HG02885 (cell line): ENCODE data around the gene MYL2.

ENCODE experiments used
- ATAC-seq: cut with Tn5 transposase; IDR thresholded peaks from one replicate; pipeline ENCODE4 v1.9.1; 2021; ENCODE audit warnings: mild to moderate bottlenecking; ENCODE audit not compliant: unreplicated experiment, poor library complexity

MYL2 gene

DNA sequence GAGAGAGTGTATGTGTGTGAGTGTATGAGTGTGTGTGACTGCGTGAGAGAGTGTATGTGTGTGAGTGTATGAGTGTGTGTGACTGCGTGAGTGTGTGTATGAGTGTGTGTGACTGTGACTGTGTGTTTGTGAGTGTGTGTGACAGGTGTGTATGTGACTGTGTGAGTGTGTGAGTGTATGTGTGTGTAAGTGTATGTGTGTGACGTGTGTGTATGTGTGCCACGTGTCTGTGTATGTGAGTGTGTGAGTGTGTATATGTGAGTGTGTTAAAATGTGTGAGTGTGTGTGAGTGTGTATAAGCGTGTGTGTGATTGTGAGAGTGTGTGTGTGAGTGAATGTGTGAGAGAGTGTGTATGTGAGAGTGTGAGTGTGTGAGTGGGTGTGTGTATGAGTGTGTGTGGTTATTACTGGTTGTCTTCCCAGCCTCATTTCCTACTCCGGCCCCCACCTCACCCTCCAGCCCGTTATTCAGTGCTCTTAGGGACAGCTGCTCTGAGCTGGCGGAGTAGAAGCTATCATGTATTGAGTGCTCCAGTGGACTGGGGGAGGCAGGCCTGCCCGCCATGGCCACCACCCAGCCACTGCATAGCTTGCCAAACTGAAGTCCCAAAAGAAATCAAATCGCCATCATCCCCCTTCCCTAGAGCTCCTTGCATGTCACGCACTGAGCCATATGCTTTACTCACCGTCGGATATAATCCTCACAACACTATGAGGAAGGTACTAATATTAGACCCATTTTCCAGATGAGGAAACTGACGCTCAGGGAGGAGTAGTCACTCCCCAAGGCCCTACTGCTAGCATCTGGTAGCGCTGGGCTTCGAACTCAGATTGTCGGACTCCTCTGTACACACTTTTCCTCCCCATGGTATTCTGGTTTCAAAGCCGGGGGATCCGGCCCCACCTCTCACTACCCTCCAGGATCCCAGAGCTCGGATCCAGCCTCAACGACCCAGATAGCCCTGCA is 10.3 kb upstream of the MYL2 start:
- no peak for ATAC-seq

DNA sequence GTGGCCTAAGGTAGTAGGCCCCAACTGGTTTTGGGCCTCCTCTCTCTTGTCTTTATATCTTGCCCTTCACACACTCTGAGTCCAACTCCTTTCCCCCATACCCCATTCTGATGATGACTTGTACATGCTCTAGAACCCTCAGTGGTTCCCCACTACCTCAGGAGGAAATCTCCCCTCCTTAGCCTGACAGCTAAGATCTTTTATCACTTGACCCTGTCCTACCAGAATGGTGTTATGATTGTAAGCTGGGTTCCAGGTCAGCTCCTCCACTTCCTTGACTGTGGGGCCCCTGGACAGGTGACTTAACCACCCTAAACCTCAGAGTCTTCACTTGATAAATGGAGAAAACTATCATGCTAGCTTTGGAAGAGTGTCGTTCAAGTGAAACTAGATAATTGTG is 9.4 kb upstream of the MYL2 start:
- ATAC-seq = no peak

DNA sequence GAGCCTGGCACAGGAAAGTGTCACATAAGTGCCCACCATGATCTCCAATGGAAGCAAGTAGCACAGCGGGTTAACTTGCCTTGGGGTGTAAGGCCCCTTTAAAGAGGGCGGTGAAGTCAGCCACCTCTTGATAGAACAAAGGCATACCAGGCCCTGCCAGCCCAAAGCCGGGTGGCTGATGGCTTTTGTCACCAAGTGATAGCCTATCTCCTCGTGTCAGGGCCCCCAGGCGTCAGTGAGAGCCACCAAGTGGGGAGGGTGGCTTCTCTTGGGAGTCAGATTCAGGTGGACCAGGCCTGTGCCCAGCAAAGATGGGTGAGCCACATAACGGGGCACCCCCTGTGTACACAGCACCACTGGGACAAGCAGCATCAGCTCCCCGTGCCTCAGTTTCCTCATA is 8.3 kb upstream of the MYL2 start:
- ATAC-seq = no peak

DNA sequence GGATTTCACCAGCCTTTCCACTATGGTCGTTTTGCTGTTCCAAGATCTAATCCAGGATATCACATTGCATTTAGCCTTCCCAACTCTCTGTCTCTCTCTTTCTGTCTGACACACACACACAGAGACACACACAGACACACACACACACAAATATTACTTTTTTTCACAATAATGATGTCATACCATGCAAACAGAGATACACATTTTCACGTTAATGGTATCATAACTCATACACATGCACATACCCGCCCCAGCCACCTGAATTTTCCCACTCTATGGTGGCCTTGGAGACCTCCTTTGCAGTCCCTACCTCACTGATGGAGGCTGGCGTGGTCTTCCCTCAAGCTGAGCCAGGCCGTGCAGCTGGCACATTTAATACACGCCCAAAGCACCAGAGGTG is 7.2 kb upstream of the MYL2 start:
- ATAC-seq = no peak

DNA sequence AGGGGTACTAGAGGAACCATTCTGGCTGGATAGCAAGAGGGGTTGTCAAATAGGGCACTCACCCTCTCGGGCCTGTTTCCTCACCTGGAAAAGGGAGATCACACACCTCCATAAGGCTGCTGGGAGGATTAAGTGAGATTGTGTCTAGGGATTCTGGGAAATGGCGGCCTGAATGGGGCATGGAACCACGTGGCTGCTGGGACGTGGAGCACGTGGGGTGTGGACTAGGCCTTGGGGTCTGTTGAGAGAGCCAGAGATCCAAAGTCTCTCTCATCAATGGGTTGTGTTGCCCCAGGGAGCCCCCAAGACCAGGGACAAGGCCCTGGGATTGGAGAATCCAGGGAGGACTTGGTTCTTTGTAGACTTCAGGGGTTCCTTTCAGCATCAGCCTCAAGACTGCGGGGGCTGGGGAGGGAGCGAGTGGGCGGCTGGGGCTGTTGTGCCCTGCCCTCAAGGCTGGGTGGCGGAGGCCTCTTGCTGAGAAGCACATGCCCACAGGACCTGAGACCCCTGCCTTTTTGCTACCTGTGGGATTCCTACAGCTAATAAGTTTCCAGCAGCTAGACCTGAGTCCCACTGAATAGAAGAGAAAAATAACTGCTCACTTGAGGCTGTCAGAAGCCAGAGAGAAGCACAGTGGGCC is 3.4 kb upstream of the MYL2 start:
- no peak for ATAC-seq

DNA sequence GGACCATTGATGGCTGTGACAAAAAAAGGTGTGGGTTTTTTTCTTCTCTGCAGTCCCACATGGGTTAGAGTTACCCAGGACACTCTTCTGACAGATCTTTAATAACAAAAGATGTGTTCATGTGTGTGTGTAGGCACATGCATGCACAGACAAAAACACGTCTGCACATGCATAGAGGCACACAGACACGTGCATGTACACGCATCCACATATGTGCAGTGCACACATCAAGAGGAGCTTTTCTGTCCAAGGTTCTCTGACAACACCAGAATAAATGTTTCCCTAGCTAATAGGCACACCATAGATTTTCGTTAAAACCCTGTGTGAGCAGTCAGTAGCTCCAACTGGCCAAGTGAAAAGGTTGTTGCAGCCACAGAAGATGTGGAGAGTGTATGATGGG is 2.8 kb upstream of the MYL2 start:
- ATAC-seq = no peak

DNA sequence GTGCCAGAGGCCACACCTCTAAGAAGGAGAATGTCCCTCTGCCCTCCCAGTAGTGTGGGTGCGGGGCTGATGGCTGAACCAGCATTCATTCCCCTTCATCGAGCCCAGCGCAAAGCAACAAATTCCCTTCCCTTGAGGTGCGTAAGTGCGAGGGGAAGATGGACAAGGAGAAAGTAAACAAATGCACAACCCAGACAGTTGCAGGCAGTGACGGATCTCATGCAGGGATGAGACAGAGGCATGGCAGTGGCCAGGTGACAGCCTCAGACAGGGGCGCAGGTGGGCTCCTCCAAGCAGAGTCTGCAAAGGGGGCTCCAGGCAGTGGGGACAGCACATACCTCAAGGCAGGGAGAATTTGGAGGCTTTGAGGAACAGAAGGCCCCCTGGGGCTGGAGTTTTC is 2.3 kb upstream of the MYL2 start:
- ATAC-seq = no peak

DNA sequence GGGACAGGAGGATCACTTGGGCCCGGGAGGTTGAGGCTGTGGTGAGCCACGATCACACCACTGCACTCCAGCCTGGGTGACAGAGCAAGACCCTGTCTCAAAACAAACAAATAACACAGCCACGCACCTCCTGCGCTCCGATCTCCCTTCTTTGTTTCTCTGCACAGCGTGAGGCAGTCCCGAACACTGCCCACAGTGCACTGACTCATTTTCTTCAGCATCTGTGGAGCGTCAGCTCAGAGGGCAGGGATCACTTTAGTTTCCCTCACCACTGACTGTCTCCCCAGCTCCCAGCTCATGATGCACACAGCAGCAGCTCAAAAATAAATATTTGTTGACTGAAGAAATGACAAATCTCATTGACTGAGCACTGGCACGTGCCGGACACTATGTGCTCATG is 883 bp upstream of the MYL2 start:
- ATAC-seq = no peak

DNA sequence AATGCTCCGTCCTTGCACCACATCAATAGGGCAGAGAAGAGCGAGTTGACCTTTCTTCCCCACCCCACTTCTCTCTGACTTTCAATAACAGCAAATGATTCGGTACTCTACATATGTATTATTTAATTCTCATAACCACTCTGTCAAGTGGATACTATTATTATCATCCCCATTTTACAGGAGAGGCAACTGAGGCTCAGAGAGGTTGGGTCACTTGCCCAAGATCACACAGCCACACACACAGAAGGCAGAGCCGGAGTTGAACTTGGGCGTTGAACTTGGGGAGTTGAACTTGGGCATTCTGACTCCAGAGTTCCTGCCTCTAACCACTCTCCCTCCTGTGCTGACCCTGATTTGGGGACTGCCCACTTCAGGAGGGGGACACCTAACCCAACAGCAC is 659 bp downstream of the MYL2 start:
- no peak for ATAC-seq

DNA sequence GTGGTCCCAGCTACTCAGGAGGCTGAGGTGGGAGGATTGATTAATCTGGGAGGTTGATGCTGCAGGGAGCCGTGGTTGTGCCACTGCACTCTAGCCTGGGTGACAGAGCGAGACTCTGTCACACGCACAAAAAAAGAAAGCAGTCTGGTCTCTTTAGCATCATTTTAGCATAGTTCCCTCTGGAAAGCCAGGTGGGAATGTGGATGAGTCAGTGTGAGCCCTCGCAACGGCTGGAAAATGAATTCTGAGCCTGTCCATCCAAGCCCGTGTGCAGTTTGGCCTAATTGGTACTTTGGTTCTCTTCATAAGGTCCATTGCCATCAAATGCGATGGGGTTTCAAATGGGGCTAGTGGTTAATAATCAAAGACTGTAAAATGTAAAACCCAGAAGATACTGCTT is 2.4 kb downstream of the MYL2 start:
- no peak for ATAC-seq

DNA sequence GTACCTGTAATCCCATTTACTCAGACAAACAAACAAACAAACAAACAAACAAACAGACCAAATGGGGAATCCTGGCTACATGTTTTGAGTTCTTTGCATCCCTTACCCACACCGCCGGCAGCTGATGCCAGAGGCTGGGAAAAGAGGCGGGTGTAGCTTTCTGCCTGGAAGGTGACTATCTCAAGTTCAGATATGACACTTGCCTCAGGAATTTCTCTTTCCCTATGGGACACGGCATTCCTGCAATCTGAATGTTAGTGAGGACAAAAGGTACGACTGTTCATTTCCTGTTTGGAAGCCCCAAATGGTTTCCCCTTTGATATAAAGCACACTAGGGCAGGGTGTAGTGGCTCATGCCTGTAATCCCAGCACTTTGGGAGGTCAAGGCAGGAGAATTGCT is 2.9 kb downstream of the MYL2 start:
- ATAC-seq = no peak

DNA sequence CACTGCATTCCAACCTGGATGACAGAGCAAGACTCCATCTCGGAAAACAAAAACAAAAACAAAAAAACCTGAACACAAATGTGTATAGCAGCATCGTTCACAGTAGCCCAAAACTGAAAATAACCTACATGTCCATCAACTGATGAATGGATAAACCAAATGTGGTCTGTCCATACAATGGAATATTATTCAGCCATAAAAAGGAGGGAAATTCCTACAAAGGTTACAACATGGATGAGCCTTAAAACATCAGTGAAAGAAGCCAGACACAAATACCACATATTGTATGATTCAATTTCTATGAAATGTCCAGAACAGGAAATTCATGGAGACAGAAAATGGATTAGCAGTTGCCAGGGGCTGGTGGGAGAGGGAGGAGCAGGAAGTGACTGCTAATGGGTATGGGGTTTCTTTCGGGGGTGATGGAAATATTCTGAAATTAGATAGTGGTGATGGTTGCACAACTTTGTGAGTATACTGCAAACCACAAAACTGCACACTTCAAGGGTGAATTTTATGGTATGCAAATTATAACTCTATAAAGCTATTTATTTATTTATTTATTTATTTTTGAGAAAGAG is 4.0 kb downstream of the MYL2 start:
- no peak for ATAC-seq

DNA sequence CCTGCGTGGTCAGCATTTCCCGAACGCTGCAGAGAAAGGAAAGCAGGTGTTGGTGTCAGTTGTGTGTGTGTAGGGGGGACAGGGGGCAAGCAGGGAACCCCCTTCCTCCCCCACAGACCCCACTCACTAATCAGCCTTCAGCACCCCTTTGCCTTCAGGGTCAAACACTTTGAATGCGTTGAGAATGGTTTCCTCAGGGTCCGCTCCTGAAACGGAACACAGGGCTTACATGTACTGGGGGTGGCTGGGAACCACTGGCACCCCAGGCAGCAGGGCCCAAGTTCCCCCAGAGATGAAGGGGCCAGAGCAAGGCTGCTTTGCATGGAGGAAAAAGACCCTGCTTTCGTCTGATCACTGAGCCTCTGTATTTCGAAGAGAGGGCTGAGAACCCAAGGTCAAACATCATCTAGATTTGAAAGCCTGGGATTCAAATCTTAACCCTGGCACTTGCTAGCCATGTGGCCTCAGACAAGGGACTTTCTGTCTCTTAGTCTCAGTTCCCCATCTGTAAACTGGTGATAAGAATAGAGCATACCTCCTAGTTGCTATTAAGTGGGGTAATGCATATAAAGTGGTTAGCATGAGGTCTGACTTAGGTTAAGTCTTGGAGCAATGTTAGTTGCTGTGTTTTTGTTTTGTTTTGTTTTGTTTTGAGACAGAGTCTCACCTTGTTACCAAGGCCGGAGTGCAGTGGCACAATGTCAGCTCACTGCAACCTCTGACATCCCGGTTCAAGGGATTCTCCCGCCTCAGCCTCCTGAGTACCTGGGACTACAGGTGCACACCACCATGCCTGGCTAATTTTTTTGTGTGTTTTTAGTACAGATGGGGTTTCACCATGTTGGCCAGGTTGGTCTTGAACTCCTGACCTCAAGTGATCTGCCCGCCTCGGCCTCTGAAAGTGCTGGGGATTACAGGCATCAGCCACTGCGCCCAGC is 7.0 kb downstream of the MYL2 start:
- peak; percentile 96 for ATAC-seq

DNA sequence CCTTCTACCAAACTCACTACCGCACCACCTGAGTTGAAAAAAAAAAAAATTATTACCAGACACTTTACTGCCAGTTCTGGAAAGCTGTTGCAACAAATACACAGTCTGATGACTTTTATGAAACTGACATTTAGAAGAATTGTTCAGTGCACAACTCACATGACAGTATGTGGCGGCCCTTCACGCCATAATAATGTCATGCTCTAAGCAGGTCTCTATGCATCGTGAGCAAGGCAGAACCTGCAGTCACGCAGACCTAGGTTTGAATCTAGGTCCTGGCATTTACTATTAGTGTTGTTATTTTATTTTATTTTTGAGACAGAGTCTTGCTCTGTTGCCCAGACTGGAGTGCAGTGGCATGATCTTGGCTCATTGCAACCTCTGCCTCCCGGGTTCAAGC is 8.1 kb downstream of the MYL2 start:
- no peak for ATAC-seq

DNA sequence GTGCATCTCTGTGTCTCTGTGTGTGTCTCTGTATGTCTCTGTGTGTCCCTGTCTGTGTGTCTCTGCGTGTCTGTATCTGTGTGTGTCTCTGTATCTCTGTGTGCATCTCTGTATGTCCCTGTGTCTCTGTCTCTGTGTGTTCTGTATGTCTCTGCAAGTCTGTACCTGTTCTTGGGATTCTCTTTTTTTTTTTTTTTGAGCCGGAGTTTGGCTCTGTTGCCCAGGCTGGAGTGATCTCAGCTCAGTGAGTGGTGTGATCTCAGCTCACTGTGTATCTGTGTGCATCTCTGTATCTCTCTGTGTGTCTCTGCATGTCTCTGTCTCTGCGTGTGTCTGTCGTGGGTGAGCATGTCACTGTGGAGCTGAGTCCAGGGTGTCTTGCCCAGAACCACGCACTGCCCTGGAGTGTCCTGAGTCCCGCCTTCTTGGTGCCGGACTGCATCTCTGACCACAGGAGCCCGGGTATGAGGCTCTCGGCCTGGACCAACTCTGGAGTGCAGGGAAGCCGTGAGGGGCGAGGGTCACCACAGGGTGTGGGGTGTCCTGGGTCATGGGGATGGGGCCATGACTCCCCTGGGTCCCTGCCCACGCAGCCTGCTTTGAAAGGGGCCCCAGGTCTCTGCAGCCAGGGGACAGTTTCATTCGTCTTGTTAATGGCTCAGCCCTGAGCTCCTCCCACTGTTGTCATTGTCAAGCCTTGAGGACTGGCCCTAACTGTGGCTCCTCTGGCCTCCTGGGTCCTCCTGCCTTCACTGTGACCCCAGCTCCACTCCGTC is 11.8 kb downstream of the MYL2 start:
- no peak for ATAC-seq

DNA sequence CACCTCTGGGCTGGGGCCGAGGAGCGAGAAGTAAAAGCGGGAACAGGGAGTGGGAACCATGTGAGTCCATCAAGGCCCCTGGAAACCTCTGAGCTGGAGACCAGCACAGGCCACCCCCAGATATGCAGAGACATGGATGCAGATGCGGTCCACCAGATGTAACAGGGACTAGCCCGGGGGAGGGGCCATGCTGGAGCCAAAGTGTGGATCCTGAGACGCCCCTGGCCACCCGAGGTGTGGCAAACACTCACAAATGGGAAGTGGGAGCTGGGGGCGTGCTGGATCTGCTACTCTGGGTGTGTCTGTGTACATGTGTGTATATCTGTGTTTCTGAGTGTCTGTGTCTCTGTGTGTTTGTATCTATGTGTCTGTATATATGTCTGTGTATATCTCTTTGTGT is 12.8 kb downstream of the MYL2 start:
- no peak for ATAC-seq

DNA sequence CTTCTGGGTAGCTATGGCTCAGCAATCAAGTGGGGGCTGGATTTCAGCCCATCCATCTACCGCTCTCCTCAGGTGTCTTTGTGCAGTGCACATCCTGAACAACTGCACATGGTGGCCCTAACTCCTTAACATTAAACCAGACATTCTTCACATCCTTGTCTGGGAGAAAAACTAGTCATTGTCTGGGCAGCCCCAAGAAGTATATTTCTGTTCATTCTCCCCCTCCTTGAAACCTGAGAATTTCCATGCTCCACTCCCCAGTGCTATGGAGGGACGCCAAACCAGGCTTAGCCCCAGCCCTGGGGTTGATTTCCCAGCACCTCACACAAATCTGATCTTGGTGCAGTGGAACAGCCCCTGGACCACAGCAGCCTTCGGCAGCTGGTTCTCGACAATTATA is 13.4 kb downstream of the MYL2 start:
- ATAC-seq = no peak

DNA sequence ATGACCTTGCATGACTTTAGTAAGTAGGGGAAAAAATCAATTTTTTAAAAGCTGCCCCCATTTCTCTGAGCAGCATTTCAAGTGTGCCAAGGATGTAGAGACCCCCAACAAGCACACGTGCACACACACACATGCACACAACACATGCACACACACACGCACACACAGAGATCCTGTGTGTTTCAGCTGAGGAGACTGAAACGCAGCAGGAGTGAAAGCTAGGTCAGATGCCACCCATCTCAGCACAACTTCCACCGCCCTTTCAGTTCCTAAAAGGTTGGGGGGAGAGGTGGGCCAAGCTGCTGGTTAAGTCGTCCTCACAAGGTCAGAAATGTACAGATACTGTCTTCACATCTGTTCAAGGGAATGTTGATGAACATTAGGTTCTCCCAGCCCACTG is 13.9 kb downstream of the MYL2 start:
- no peak for ATAC-seq

DNA sequence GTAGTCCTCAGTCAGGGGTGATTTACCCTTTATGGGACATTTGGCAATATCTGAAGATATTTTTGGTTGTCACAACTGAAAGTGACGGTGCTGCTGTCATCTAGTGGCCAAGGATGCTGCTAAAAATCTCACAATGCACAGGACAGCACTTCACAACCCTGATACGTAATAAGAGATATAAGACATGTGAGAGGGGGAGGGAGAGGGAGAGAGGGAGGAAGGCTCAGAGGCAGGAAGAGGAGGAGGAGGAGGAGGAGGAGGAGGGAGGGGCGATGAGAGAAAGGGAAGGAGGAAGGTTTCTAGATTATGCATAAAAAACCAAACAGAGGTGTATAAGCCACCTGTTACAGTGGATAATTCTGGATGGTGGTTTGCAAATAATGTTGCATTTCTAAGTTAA is 14.3 kb downstream of the MYL2 start:
- ATAC-seq = no peak

DNA sequence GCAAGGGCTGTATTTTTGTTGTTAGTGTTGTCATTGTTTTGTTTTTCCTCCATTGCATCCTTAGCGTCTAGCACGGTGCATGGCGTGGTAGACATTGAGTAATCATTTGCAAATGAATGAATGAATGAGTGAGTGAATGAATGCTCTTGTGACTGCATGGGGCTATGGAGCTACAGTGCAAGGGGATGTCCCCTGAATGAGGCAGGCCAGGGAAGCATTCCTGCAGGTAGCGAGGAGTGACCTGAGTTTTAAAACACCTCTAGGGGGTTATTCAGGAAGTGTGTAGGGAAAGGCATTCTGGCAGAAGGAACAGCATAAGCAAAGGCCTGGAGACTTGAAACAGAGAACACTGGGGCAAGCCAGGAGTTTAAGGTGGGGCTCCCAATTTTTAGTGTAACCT is 16.9 kb downstream of the MYL2 start:
- ATAC-seq = no peak
